ENCODE results near the gene DCTN2. TPM values are rescaled to one million over a fixed set of nuclear protein-coding genes. Genes with fewer than 3 reads are reported as not detected.

Gene DCTN2
- total RNA-seq, 2 donors from 2014 or later, result 131 to 139 TPM

DNA sequence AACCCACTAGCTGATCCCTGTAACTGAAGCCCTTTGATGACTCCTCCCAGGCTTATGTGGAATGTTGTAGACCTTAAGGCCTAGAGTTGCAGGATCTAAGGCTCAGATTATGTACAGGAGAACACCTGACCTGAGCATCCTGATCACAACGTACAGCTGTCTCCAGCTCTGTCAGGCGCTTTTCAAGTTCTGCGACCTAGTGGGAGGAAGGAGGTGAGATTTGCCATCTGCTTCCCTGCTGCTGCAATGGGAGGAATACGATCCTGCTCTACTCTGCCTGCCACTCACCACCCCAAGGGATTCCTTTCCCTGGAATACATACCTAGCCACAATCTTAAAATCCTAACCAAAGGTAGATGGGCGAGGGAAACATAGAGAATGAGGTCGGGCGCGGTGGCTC, 13.9 kb downstream of the DCTN2 start:
- Histone ChIP-seq H3K9ac (ENCODE audit: low read depth in 2 of 2, low read length in 2 of 2) (no peak overlapping the region), H3K36me3 (peaks cover 14% of the 10 kb centered on the region), H3K9me3 (no peaks in the 10 kb centered on the region), H3K27me3 (no peaks in the 10 kb centered on the region), H3K27ac (no peak overlapping the region), H3K4me1 (peaks cover 4% of the 10 kb centered on the region), H3K4me3 (no peak overlapping the region)
- TF ChIP-seq, protein P1, sequence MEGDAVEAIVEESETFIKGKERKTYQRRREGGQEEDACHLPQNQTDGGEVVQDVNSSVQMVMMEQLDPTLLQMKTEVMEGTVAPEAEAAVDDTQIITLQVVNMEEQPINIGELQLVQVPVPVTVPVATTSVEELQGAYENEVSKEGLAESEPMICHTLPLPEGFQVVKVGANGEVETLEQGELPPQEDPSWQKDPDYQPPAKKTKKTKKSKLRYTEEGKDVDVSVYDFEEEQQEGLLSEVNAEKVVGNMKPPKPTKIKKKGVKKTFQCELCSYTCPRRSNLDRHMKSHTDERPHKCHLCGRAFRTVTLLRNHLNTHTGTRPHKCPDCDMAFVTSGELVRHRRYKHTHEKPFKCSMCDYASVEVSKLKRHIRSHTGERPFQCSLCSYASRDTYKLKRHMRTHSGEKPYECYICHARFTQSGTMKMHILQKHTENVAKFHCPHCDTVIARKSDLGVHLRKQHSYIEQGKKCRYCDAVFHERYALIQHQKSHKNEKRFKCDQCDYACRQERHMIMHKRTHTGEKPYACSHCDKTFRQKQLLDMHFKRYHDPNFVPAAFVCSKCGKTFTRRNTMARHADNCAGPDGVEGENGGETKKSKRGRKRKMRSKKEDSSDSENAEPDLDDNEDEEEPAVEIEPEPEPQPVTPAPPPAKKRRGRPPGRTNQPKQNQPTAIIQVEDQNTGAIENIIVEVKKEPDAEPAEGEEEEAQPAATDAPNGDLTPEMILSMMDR (IDR thresholded peaks at IDR 0.05), result no peak
- no peak for DNase-seq
- intact Hi-C loops (cut with DNase I), result no loop called here

DNA sequence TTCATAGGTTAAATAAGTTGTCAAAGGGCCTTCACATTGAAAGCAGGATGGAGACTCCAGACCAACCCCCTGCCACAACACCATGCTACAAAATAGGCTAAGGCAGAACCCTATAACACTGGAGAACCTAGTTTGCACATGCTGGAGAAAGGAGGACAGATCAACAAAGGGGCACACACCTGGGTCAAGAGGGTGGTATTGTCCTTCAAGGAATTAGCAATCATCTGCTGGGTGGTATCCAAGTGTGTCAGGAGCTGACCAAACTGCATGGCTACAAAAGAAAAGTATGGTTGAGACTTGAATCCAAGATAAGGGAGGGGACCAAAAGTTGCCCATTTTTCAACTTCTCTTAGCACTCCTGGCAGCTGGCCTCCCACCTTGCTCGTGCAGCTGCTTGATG, 15.2 kb downstream of the DCTN2 start:
- Histone ChIP-seq H3K9me3 (no peaks in the 10 kb centered on the region), H3K36me3 (peaks cover 21% of the 10 kb centered on the region), H3K4me1 (peaks cover 4% of the 10 kb centered on the region), H3K9ac (ENCODE audit: low read depth in 2 of 2, low read length in 2 of 2) (no peak overlapping the region), H3K4me3 (no peak overlapping the region), H3K27me3 (no peaks in the 10 kb centered on the region), H3K27ac (no peak overlapping the region)
- intact Hi-C loops (cut with DNase I), result no loop called here
- no peak for DNase-seq
- TF ChIP-seq, protein P1 (IDR thresholded peaks at IDR 0.05), result no peak

DNA sequence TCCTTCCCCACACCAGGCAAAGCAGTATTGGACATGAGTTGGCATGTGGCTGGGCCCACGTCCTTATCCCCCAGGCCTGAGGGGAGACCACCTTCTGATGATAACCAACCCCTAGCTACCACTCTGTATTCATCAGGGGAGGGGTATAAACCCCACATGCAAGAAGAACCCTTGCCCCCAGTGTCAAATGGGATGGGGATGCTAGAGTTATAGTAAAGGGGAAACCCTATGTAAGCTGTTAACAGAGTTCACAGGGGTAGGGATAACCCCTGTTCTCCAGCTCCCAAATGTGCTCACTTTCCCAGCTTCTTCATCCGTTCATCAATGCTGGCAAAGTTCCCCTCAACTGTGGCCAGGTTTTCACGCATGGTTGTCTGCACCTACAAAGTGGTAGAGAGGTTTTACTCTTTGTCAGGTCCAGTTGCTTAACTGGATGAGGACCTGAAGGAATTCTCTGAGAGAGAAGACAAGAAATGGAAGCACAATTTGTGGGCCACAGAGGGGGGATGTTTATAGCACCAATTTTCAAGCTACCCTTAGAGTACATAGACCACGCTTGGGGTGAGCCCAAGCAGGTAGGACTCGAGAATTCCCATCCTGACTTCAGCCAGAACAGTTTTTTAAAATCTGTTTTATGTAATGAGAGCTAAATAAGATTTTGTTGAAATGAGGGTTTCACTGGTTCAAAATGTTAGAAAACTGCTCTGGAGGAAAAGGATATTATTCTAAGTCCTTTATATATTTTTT, 16.4 kb downstream of the DCTN2 start:
- no peak overlapping the region for H3K9ac ChIP-seq (ENCODE audit: low read depth in 2 of 2, low read length in 2 of 2)
- H3K27me3 ChIP-seq, result no peaks in the 10 kb centered on the region
- peaks cover 28% of the 10 kb centered on the region for H3K36me3 ChIP-seq
- H3K9me3 ChIP-seq, result no peaks in the 10 kb centered on the region
- DNase-seq, result no peak
- intact Hi-C loops (cut with DNase I), result no loop called here
- H3K4me3 ChIP-seq, result no peak overlapping the region
- no peak overlapping the region for H3K27ac ChIP-seq
- TF ChIP-seq, protein P1 (IDR thresholded peaks at IDR 0.05), result no peak
- H3K4me1 ChIP-seq, result no peaks in the 10 kb centered on the region

DNA sequence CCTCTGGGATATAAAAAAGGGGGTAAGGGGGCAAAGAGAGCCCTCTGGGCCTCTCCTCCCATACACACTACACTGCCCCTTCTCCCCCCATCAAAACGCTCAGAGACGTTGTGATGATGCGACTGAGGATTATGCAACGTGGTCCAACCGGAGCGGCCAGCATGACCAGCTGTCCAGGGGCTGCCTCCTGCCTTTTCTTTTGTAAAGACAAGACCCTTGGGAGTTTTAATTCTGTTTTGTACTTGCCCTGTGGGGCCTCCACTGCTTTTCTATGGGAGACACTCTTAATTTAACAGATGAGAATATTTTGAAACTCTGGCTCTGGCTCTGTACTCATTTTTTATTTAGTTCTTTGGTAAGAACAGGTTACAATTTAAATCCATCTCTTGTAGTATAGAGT, 17.2 kb downstream of the DCTN2 start:
- DNase-seq, result no peak
- Histone ChIP-seq H3K27me3 (no peaks in the 10 kb centered on the region), H3K4me1 (peaks cover under 1% of the 10 kb centered on the region), H3K9me3 (no peaks in the 10 kb centered on the region), H3K27ac (no peak overlapping the region), H3K36me3 (peaks cover 28% of the 10 kb centered on the region), H3K9ac (ENCODE audit: low read depth in 2 of 2, low read length in 2 of 2) (no peak overlapping the region), H3K4me3 (no peak overlapping the region)
- intact Hi-C loops (cut with DNase I), result no loop called here
- TF ChIP-seq, protein P1 (IDR thresholded peaks at IDR 0.05), result no peak

DNA sequence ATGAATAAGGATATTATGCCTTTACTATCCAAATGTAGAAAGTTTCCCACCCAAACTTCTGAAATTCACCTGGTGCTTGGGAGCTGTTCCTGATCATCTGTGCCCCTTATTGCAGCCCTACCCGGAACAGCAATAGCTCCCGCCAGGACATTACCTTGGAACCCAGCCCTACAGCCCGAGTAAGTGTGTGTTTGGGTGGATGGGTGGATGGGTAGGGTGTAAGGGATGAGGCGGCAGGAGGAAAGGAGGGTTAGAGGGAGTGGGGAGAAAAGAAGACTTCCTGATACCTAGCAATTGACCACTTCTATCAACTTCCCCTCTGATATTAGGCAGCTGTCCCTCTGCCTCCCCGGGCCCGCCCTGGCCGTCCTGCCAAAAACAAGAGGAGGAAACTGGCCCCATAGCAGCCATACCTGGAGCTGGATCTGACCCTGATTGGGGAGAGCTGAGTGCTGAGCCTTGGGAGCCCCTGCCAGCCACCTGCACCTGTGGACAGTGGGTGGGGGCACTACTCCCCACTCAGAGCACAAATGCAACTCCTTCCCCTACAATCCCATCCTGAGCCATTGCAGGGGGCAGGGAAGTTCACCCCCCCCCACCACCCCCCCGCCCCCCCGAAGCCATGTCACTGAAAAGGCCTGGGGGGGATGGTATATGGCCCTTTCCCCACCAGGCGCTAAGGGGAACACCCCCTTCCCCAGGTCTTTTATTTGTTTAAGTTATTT, 18.0 kb downstream of the DCTN2 start:
- DNase-seq, result no peak
- intact Hi-C loops (cut with DNase I), result no loop called here
- no peak overlapping the region for H3K4me3 ChIP-seq
- no peak overlapping the region for H3K27ac ChIP-seq
- peaks cover 28% of the 10 kb centered on the region for H3K36me3 ChIP-seq
- no peak overlapping the region for H3K9ac ChIP-seq (ENCODE audit: low read depth in 2 of 2, low read length in 2 of 2)
- peaks cover 8% of the 10 kb centered on the region for H3K4me1 ChIP-seq
- no peaks in the 10 kb centered on the region for H3K27me3 ChIP-seq
- TF ChIP-seq, protein P1 (IDR thresholded peaks at IDR 0.05), result no peak
- no peaks in the 10 kb centered on the region for H3K9me3 ChIP-seq
